Astrocyte (in vitro differentiated cells and primary cell): ENCODE data around the gene GPR39.

ENCODE experiments used
- EZH2 ChIP-seq: IDR thresholded peaks from 2 replicates; pipeline ENCODE4 v1.6.1; 2012; ENCODE audit warnings: mild to moderate bottlenecking, low read length, inconsistent platforms; ENCODE audit not compliant: insufficient read depth
- TF ChIP-seq, protein P1 (sequence below): IDR thresholded peaks from 2 replicates; pipeline ENCODE4 v1.5.1; 2011; ENCODE audit warnings: low read depth, mild to moderate bottlenecking, inconsistent platforms, low read length, moderate library complexity; ENCODE audit not compliant: insufficient read depth

- TF ChIP-seq, protein P1, sequence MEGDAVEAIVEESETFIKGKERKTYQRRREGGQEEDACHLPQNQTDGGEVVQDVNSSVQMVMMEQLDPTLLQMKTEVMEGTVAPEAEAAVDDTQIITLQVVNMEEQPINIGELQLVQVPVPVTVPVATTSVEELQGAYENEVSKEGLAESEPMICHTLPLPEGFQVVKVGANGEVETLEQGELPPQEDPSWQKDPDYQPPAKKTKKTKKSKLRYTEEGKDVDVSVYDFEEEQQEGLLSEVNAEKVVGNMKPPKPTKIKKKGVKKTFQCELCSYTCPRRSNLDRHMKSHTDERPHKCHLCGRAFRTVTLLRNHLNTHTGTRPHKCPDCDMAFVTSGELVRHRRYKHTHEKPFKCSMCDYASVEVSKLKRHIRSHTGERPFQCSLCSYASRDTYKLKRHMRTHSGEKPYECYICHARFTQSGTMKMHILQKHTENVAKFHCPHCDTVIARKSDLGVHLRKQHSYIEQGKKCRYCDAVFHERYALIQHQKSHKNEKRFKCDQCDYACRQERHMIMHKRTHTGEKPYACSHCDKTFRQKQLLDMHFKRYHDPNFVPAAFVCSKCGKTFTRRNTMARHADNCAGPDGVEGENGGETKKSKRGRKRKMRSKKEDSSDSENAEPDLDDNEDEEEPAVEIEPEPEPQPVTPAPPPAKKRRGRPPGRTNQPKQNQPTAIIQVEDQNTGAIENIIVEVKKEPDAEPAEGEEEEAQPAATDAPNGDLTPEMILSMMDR, result no peak
- no peak for TF ChIP-seq EZH2
Observed at GRCh38 chr2:132442278-132442677, 25.7 kb downstream of the GPR39 start.
